HG02981 (cell line): ENCODE measurements around the gene TSHZ1.
"Not testable (repeated sequence)": the region's sequence is repeated elsewhere in the genome, so short reads cannot be mapped to it uniquely, and the experiment has no call there.

Experiments used
- ATAC-seq: cut with Tn5 transposase; IDR thresholded peaks from one replicate; pipeline ENCODE4 v1.9.1; 2021; ENCODE audit warnings: mild to moderate bottlenecking, moderate library complexity; ENCODE audit not compliant: unreplicated experiment

The TSHZ1 gene

GRCh38 chr18:75304678-75305557 is 94.3 kb downstream of the TSHZ1 start:
- no peak for ATAC-seq

- ATAC-seq = no peak
These were observed 95.4 kb downstream of the TSHZ1 start for GRCh38 chr18:75305984-75306383.

- no peak for ATAC-seq
These were observed 96.9 kb downstream of the TSHZ1 start for GRCh38 chr18:75307530-75307929.

GRCh38 chr18:75309564-75309963 is 99.0 kb downstream of the TSHZ1 start:
- ATAC-seq = no peak

GRCh38 chr18:75314117-75314516 is 103.5 kb downstream of the TSHZ1 start:
- ATAC-seq = no peak

GRCh38 chr18:75314606-75315005 is 104.0 kb downstream of the TSHZ1 start:
- ATAC-seq = no peak

GRCh38 chr18:75316223-75316622 is 105.6 kb downstream of the TSHZ1 start:
- ATAC-seq = no peak

- no peak for ATAC-seq
These were observed 106.2 kb downstream of the TSHZ1 start for GRCh38 chr18:75316826-75317225.

GRCh38 chr18:75317300-75317699 is 106.7 kb downstream of the TSHZ1 start:
- no peak for ATAC-seq

GRCh38 chr18:75317703-75318102 is 107.1 kb downstream of the TSHZ1 start:
- ATAC-seq = no peak

- ATAC-seq = no peak
These were observed 109.3 kb downstream of the TSHZ1 start for GRCh38 chr18:75319905-75320304.

- ATAC-seq = no peak
These were observed 109.9 kb downstream of the TSHZ1 start for GRCh38 chr18:75320506-75320905.

- no peak for ATAC-seq
These were observed 110.8 kb downstream of the TSHZ1 start for GRCh38 chr18:75321431-75321830.

GRCh38 chr18:75322206-75322605 is 111.6 kb downstream of the TSHZ1 start:
- no peak for ATAC-seq

- ATAC-seq = no peak
These were observed 113.4 kb downstream of the TSHZ1 start for GRCh38 chr18:75323821-75324585.

GRCh38 chr18:75324686-75325257 is 114.2 kb downstream of the TSHZ1 start:
- no peak for ATAC-seq

GRCh38 chr18:75329753-75330152 is 119.2 kb downstream of the TSHZ1 start:
- not testable (repeated sequence) for ATAC-seq

GRCh38 chr18:75330308-75330707 is 119.7 kb downstream of the TSHZ1 start:
- ATAC-seq = no peak

- no peak for ATAC-seq
These were observed 124.3 kb downstream of the TSHZ1 start for GRCh38 chr18:75334869-75335268.

GRCh38 chr18:75335511-75335910 is 124.9 kb downstream of the TSHZ1 start:
- no peak for ATAC-seq

- ATAC-seq = no peak
These were observed 126.2 kb downstream of the TSHZ1 start for GRCh38 chr18:75336767-75337166.

GRCh38 chr18:75337348-75337747 is 126.8 kb downstream of the TSHZ1 start:
- no peak for ATAC-seq
